AG09319 (cell line): Measurements from ENCODE around the gene GTSF1L.

Source experiments
- DNase-seq: peaks from one replicate; pipeline ENCODE4 v3.0.0-alpha.2; 2010; ENCODE audit warnings: low read depth; ENCODE audit errors: extremely low read depth
- CTCF ChIP-seq: IDR thresholded peaks from 2 replicates; pipeline ENCODE4 v1.5.1; 2011; ENCODE audit warnings: low read depth, mild to moderate bottlenecking, inconsistent platforms, low read length, moderate library complexity

GTSF1L gene

GRCh38 chr20:43682446-43682845 lies 44.4 kb downstream of the GTSF1L start:
- TF ChIP-seq CTCF = no peak
- no peak for DNase-seq

- TF ChIP-seq CTCF = no peak
- no peak for DNase-seq
These were observed 44.8 kb downstream of the GTSF1L start for GRCh38 chr20:43681991-43682410.

- DNase-seq = no peak
- no peak for TF ChIP-seq CTCF
These were observed 45.3 kb downstream of the GTSF1L start for GRCh38 chr20:43681468-43681942.

GRCh38 chr20:43680981-43681380 lies 45.8 kb downstream of the GTSF1L start:
- no peak for DNase-seq
- no peak for TF ChIP-seq CTCF

- no peak for DNase-seq
- TF ChIP-seq CTCF = no peak
These were observed 50.4 kb downstream of the GTSF1L start for GRCh38 chr20:43676368-43676767.
